NCI-H82 treated with DMSO at 0.1 percent for 48 hours (cell line): ENCODE results near the gene MOB4.
"Not testable (repeated sequence)": the region's sequence is repeated elsewhere in the genome, so short reads cannot be mapped to it uniquely, and the experiment has no call there.

ENCODE experiments used
- DNase-seq: peaks from one replicate; lab custom pipeline; 2025; ENCODE audit not compliant: unreplicated experiment; lab: John Stamatoyannopoulos, UW

The MOB4 gene

DNA sequence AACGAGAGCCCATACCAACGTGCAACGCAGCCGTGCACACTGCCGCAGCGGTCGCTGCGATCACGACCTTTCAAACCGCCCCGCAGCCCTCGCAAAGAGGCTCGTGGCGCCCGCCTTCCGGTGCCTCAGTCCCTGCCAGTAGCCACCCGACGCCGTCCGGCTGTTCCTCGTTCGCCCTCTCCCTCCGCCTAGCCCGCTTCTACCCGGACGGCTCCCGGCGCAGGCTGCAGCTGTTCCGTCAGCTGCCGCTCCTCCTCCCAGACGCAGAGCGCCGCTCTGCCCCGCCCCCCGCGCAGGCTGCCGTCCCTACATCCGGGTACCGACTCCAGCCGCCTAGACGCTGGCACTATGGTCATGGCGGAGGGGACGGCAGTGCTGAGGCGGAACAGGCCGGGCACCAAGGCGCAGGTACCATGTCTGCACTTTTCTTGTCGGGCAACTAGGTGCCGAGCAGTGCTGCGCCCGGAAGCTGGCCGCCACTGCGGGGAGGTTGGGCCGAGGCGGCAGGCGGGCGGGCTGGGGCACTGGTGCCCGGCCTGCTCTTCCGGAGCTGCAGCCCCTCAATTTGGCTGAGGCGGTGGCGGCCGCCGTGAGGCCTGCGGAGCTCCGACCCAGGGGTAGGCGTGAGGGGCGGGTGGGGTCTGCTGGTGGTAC is at the start of gene MOB4:
TSS of gene MOB4 (plus strand) at position 328 of the 654 bp plus-strand sequence. CDS start at position 349, 21 bp downstream.
- peak; percentile 91 for DNase-seq

DNA sequence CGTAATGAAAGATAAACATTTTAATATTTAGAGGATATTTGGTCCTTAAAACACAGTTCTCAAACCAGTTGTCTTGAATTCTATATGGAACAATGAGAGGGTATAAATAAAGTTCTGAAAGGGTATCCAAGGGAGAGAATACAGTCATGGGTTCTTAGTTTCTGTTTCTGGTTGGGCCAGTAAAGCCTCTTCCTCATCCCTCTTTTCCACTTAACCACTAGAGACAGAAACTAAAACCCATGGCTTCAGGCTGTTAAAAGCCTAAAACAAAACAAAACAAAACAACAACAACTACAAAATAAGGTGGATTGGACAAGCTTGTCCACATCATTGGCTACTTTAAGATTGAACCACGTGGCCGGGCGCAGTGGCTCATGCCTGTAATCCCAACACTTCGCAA is 43.7 kb upstream of the MOB4 start:
- DNase-seq, result no peak

DNA sequence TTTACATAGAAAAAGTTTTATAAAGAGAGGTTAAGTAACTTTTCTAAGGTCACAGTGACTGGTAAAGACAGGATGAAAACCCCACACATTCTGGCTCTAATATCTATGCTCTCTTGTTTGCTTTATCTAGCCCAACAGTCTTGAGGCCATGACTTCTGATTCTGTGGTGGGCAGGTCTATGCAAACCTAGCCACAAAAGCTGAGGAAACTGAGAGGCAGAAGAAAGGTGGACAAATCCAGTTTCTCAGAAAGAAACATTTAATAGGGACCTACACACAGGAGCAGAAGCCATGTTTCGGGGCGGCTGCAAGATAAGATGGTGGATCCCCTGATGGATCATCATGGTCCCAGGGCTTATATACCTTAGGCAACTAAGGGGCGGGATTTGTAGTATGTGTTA is 38.1 kb upstream of the MOB4 start:
- no peak for DNase-seq

DNA sequence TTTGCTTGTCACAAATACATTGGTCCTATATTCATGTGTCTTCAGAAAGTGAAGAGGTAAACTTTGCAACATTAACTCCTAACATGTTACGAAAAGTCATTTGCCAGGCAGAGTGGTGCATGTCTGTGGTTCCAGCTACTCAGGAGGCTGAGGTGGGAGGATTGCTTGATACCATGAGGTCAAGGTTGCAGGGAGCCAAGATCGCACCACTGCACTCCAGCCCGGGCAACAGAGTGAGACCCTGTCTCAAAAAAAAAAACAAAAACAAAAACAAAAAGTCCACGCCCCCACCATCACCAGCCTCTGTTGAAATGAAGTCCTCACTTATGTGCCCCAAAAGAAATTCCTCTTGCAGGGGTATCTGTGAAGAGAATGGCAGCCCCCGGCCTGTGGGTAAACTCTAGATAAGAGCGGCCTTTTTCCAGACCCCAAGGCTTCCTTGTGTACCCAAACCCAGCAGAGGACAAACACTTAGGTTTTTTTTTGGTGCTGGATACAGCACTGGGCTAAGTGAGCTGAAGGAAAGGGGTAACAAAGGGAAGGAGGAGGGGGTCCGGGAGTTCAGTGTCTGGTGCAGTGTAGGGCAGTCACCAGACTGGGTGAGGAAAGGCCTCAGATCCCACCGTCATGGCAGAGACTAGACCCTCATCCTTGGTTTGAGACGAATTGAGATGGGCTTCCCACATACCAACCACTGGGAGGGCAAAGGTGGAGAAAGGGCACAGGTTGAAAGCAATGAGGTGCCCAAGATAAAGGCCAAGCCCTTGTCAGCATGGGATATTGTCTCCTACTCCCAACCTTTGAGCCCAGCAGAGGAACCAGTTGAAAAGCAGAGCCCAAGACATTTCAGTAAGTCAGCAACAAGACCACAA is 35.5 kb upstream of the MOB4 start:
- no peak for DNase-seq

DNA sequence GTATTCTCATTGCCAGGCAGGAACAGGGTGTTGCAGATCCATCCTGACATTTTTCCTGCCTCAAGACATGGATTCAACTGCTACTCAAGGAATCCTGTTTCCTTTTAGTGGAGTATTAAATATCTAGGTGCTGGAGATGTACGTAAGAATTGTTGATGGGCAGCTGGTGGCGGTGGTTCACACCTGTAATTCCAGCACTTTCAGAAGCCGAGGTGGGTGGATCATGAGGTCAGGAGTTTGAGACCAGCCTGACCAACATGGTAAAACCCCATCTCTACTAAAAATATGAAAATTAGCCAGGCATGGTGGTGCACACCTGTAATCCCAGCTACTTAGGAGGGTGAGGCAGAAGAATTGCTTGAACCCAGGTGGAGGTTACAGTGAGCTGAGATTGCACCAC is 31.6 kb upstream of the MOB4 start:
- not testable (repeated sequence) for DNase-seq

GRCh38 chr2:197486175-197486574 is 29.7 kb upstream of the MOB4 start:
- DNase-seq, result no peak

GRCh38 chr2:197487385-197487784 is 28.5 kb upstream of the MOB4 start:
- DNase-seq, result no peak

- no peak for DNase-seq
Measured at GRCh38 chr2:197495433-197496134, 20.3 kb upstream of the MOB4 start.

DNA sequence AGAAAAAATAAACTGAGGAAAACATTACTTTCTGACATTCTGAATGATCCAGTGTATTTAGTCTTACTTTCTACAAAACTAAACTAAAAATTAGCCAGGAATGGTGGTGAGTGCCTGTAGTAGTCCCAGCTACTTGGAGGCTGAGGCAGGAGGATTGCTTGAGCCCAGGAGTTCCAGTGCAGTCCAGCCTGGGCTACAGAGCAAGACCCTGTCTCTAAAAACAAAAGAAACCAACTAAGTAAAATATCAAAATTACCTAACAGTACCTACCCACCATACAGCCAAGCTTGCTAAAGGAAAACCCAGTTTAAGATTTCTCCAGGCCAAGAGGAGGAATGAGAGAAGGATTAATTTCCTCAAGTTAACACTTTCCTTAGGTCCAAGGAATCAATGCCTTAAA is 19.2 kb upstream of the MOB4 start:
- DNase-seq, result no peak

DNA sequence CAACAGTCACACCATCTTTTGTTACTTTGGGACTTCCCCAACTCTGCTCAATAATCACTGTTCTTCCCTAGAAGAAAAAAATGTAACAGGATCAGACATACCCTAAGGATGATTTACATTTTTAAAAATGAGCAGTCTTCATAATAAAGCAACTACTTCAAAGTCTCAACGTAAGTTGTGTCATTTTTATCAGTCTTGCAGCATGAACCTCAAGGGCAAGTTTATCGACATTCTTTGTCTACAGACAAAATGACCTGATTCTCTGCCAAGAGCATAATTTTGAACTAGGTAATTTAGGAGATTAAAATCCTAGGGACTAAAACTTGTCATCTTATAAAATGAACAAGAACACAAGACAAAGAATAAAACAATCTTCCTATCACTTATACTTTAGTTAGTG is 18.5 kb upstream of the MOB4 start:
- no peak for DNase-seq

GRCh38 chr2:197498235-197498936 is 17.5 kb upstream of the MOB4 start:
- no peak for DNase-seq

DNA sequence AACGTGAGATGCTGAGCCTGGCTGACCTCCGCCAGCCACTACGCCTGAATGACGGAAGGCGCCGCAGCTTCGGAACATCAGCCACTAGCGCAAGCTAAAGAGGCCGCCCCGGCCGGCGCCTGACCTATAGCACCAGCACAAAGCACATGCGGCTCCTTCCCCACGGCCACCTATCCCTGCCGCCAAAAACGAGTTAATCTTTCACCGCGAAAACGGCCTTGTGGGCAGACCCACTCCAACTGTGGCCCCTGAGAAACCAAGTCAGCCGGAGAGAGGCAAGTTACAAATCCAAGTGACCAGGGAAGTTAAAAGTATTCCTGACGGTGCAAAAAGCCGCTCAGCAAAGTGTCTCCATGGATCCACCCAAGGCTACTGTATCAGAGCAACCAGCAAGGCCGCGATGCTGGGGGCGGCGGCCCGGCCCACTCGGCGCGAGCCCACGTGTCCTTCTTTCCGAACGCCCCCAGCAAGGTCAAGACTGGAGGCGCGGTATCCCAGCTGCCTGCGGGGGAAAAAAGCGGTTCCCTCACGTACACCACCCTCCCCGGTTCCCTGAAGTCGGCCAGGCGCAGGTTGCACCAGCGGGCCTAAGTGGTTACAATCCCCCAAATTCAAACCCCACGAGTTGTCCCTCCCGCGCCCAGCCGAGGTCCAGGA is 16.8 kb upstream of the MOB4 start:
- no peak for DNase-seq

- peak; percentile 95 for DNase-seq
Measured at GRCh38 chr2:197499594-197500502, 16.0 kb upstream of the MOB4 start, which contains the start of the genes HSPD1 and HSPE1. Gene HSPD1, minus strand, starts transcription at chr2:197499840. Its CDS starts 992 bp downstream, at chr2:197498848. Gene HSPE1, plus strand, starts transcription at chr2:197500379. Its CDS starts 58 bp downstream, at chr2:197500437.

- no peak for DNase-seq
Measured at GRCh38 chr2:197500503-197501131, 15.2 kb upstream of the MOB4 start.

- no peak for DNase-seq
Measured at GRCh38 chr2:197502201-197502600, 13.7 kb upstream of the MOB4 start.

DNA sequence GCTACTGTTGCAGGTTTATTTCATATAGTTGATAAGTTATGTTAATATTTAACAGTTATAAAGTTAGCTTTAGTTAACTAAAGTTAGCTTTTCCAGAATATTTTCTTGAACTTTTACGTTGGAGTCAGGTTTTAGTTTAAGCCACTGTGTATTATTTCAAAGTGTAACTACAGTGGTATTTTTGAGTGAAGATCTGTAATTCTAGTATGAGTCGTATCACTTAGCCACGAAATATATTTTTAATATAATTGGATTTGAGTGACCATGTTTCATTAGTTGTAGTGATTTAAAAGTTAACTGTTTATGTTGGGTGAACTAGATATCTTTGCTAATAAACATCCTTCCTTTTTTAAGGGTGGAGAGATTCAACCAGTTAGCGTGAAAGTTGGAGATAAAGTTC is 13.2 kb upstream of the MOB4 start:
- no peak for DNase-seq

DNA sequence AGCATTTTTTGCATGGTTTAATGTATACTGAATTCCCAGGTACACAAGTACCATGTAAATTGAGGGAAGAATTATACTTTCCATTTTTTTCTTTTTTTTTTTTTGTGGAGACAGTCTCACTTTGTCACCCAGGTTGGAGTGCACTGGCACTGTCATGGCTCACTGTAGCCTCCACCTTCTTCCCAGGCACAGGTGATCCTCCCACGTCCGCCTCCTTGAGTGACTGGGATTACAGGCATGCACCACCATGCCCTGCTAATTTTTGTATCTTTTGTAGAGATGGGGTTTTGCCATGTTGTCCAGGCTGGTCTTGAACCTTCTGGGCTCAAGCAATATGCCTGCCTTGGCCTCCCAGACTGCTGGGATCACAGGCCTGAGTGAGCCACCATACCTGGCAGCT is 11.9 kb upstream of the MOB4 start:
- no peak for DNase-seq

- DNase-seq, result no peak
Measured at GRCh38 chr2:197504512-197504911, 11.4 kb upstream of the MOB4 start.

- no peak for DNase-seq
Measured at GRCh38 chr2:197506658-197507057, 9.2 kb upstream of the MOB4 start.
